LNCaP clone FGC (cell line): ENCODE results near the gene LNX2.

ENCODE experiments used
- DNase-seq: peaks from one replicate; pipeline ENCODE4 v3.0.0-alpha.2; 2011; ENCODE audit warnings: low read depth
- H3K4me3 ChIP-seq: 2 replicates; pipeline ENCODE4 v1.5.1; 2011; ENCODE audit warnings: mild to moderate bottlenecking, low read depth, low read length, control low read depth
- TF ChIP-seq, protein P1 (sequence below): IDR thresholded peaks from 2 replicates; pipeline ENCODE4 v1.5.1; 2012; ENCODE audit warnings: mild to moderate bottlenecking; ENCODE audit not compliant: control insufficient read depth, insufficient read depth; ENCODE audit errors: extremely low read depth

LNX2 gene

DNA sequence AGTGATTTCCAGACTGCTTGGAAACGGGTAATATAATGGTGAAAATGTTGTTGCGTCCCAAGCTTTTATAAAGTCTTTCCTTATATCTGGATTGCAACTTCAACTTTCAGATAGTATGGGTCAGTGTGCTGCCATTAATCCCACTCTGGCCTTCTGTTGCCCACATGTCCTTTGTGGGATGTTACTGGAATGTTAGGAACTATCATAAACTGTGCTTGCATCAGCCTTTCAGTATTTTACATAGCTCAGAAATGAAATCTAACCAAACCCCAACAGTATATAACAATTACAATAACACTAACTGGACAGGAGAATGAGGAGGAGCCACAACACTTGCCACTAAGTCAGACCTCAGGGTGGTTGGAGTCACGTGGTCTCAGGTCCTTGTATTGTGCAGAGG lies 78.9 kb downstream of the LNX2 start:
- TF ChIP-seq, protein P1, sequence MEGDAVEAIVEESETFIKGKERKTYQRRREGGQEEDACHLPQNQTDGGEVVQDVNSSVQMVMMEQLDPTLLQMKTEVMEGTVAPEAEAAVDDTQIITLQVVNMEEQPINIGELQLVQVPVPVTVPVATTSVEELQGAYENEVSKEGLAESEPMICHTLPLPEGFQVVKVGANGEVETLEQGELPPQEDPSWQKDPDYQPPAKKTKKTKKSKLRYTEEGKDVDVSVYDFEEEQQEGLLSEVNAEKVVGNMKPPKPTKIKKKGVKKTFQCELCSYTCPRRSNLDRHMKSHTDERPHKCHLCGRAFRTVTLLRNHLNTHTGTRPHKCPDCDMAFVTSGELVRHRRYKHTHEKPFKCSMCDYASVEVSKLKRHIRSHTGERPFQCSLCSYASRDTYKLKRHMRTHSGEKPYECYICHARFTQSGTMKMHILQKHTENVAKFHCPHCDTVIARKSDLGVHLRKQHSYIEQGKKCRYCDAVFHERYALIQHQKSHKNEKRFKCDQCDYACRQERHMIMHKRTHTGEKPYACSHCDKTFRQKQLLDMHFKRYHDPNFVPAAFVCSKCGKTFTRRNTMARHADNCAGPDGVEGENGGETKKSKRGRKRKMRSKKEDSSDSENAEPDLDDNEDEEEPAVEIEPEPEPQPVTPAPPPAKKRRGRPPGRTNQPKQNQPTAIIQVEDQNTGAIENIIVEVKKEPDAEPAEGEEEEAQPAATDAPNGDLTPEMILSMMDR: no peak
- H3K4me3 ChIP-seq: no peak overlapping the region
- DNase-seq: no peak

DNA sequence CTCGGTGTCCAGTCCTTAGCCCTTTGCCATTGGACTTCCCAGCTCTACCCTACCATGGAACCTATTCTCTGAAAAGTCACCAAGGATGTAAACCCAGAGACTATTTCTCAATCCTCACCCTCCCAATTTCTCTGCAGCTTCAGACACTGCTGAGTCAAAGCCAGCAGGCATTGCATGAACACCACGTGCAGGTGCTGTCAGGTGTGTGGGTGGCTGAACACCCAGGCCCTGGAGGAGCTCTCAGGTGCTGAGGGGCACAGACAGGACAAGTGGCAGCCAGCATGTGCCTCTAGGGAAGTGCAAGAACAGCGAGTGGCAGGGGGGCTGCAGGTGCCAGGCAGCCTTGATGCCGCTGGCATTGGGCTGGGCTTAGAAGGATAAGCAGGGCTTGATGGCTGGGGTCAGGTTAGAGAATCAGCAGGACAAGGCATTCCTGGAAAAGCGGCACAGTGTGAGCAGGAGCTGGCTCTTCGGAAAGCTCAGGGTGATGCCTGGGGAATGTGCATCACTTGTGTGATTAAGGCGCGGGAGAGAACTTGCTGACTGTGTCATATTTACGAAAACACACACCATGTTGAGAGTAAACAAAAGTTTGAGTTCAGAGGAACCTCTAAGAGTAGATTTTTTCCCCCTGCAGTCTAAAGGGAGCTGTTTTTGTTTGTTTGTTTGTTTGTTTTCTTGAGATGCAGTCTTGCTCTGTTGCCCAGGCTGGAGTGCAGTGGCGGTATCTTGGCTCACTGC lies 83.8 kb downstream of the LNX2 start:
- DNase-seq: no peak
- no peak overlapping the region for H3K4me3 ChIP-seq
- TF ChIP-seq, protein P1: no peak

DNA sequence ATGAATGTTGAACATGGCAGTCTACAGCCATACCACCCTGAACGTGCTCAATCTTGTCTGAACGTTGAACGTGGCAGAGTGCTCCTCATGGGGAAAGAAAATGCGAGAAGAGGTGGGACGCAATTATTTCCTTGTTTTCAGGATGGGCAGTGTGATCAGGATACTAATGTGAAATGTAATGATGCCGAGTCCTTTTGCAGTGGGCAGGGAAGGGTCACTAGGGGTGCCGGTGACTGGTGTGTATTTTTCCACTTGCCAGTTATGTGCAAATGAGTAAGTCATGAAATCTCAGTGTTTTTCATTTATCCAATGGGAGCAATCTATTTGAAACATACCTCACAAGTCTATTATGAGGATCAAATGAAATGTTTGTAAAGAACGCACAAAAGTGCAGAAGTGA lies 84.8 kb downstream of the LNX2 start:
- no peak overlapping the region for H3K4me3 ChIP-seq
- TF ChIP-seq, protein P1: no peak
- DNase-seq: no peak

DNA sequence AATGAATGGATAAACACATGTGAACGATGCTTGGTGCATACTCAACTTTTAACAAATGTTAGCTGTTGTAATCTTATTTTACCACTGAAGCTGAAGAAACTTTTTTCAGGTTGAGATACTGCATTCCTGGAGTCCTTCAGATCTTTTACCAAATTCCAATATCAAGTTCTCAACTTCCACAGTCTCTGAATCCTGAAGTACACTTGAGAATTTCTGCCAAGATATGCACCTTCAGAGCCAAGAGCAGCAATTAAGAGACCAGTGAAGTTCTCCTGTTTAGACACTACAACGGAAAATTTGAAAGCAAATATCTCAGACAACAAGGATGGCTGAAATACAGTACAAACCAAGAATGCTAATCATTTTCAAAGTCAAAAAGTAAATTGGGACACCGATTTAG lies 85.3 kb downstream of the LNX2 start:
- DNase-seq: no peak
- TF ChIP-seq, protein P1: no peak

DNA sequence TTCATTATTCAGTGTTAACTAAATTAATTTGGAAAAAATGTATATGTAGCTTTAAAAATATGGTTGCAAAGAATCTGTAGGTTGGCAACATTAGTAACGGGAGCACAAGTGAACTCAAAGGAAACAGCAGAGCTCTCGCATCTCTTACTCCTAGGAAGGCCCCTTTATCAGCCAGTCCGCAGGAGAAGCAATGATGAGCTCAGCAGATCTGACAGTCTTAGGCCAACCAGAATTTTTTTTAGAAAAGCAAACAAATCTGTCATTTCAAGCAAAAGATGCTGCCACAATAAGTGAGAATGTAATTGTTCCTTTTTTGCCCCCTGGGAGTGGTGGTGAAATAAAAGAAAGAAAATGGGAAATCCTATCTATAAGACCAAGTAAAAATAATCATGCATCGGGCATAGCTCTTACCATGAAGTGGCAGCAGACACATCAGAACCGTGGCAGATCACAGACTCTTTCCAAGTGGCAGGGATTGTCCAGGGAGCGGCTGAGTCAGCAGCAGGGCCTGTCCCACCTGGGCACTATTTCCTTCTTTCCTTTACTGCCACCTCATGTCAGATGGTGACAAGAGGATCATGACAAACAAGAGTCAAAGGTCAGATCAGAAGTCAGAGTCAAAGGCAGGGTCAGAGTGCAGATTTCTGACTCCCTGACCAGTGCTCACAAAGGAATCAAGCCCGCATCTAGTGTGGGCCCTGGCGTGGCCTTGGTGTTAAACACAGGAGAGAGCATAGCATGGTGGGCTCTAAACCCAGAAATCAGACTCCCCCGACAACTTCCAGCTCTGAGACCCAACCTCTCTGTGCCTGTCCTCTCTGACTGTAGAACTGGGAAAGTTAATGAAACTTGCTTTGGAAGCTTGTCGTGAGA lies 86.0 kb downstream of the LNX2 start:
- TF ChIP-seq, protein P1: no peak
- no peak overlapping the region for H3K4me3 ChIP-seq
- no peak for DNase-seq

More for the DNA sequence above, 85.3 kb downstream of the LNX2 start:
- H3K4me3 ChIP-seq: no peak overlapping the region

DNA sequence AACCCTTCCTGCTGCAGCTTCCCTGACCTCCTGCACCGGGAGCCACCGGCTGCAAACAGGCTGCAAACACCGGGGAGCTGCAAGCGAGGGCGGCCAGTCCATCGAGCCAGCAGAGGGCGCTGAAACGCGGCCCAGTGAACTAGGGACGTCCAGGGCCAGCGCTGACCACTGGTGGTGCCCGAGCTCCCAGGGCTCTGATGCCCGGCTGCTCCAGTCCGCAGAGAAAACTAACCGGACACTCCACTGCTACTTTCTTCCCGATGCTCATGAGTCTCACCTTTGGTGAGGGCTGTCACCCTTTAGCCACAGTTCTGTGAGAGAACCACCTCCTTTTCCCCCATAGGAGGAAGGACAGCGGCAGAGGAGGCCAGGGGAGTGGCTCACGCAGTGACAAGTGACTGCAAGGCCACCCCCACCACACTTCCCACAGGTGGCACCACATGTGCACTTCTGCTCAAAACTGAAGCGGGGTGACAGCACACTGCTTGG lies 87.1 kb downstream of the LNX2 start:
- no peak for DNase-seq
- TF ChIP-seq, protein P1: peak; percentile 93
- H3K4me3 ChIP-seq: no peak overlapping the region
